Ureter (tissue), 1 donor: ENCODE results near the gene TADA3. TPM values are rescaled to one million over a fixed set of nuclear protein-coding genes. Genes with fewer than 3 reads are reported as not detected.

ENCODE experiments used
- total RNA-seq: library from RNA; stranded (reverse); gene quantifications from one replicate; pipeline ENCODE4 v1.2.4, GENCODE V29; 2023
- donor health status: DM: yes; HTN: yes; CAD: no.

Gene TADA3
- total RNA-seq, 1 donor from 2014 or later = 54.6 TPM

Other genes starting within 250 kb of the TADA3 start
- gene LHFPL4, start 238.7 kb downstream of the TADA3 start, total RNA-seq = not detected
- 31.7 TPM for gene MTMR14, start 143.0 kb downstream of the TADA3 start, total RNA-seq
- 0.29 TPM for gene CPNE9, start 88.6 kb downstream of the TADA3 start, total RNA-seq
- gene BRPF1, start 60.7 kb downstream of the TADA3 start, total RNA-seq = 18.6 TPM
- 25.3 TPM for gene OGG1, start 42.5 kb downstream of the TADA3 start, total RNA-seq
- 24.3 TPM for gene CAMK1, start 22.5 kb downstream of the TADA3 start, total RNA-seq
- gene ARPC4, start 609 bp upstream of the TADA3 start, total RNA-seq = 166 TPM
- 98.3 TPM for gene TTLL3, start 17.8 kb upstream of the TADA3 start, total RNA-seq
- 33.9 TPM for gene RPUSD3, start 51.5 kb upstream of the TADA3 start, total RNA-seq
- gene CIDEC, start 87.8 kb upstream of the TADA3 start, total RNA-seq = 1.1 TPM
- 26.6 TPM for gene JAGN1, start 98.1 kb upstream of the TADA3 start, total RNA-seq
- gene IL17RE, start 110.4 kb upstream of the TADA3 start, total RNA-seq = 11.9 TPM
- 34.0 TPM for gene IL17RC, start 124.6 kb upstream of the TADA3 start, total RNA-seq
- gene CRELD1, start 141.4 kb upstream of the TADA3 start, total RNA-seq = 37.0 TPM
- 3.5 TPM for gene PRRT3, start 159.9 kb upstream of the TADA3 start, total RNA-seq
- gene EMC3, start 194.4 kb upstream of the TADA3 start, total RNA-seq = 63.1 TPM
- 7.9 TPM for gene FANCD2, start 234.0 kb upstream of the TADA3 start, total RNA-seq